Daoy (cell line): Measurements from ENCODE around the gene CDC5L. TPM values are rescaled to one million over a fixed set of nuclear protein-coding genes. Genes with fewer than 3 reads are reported as not detected.

ENCODE experiments used
- DNase-seq: peaks from one replicate; pipeline ENCODE4 v3.0.0-alpha.2; 2015; ENCODE audit warnings: low read depth
- total RNA-seq: library from RNA; depleted of rRNA; stranded (reverse); fragments of >200 nt; shearing (Covaris generic); gene quantifications from 2 replicates; pipeline ENCODE4 v1.2.3, GENCODE V29; 2014

Gene CDC5L
- total RNA-seq, 1 experiment from 2014 or later, result 50.2 TPM

GRCh38 chr6:44415449-44415848, 27.9 kb downstream of the CDC5L start:
- DNase-seq, result no peak

- peak; percentile 9 for DNase-seq
Observed at GRCh38 chr6:44415873-44416502, 28.5 kb downstream of the CDC5L start.

- no peak for DNase-seq
Observed at GRCh38 chr6:44422531-44422930, 35.0 kb downstream of the CDC5L start.

- DNase-seq, result no peak
Observed at GRCh38 chr6:44423306-44423705, 35.8 kb downstream of the CDC5L start.

GRCh38 chr6:44425951-44426350, 38.4 kb downstream of the CDC5L start:
- DNase-seq, result no peak

GRCh38 chr6:44428682-44429081, 41.2 kb downstream of the CDC5L start:
- DNase-seq, result no peak

GRCh38 chr6:44430326-44430725, 42.8 kb downstream of the CDC5L start:
- DNase-seq, result no peak

GRCh38 chr6:44431118-44431725, 43.7 kb downstream of the CDC5L start:
- peak; percentile 61 for DNase-seq

- no peak for DNase-seq
Observed at GRCh38 chr6:44432227-44432626, 44.7 kb downstream of the CDC5L start.

GRCh38 chr6:44432726-44433125, 45.2 kb downstream of the CDC5L start:
- DNase-seq, result no peak

- peak; percentile 38 for DNase-seq
Observed at GRCh38 chr6:44435500-44435899, 48.0 kb downstream of the CDC5L start.

GRCh38 chr6:44438827-44439226, 51.3 kb downstream of the CDC5L start:
- no peak for DNase-seq

- peak; percentile 31 for DNase-seq
Observed at GRCh38 chr6:44439270-44440045, 52.0 kb downstream of the CDC5L start.

- DNase-seq, result no peak
Observed at GRCh38 chr6:44441091-44441855, 53.8 kb downstream of the CDC5L start.

- DNase-seq, result no peak
Observed at GRCh38 chr6:44442236-44442635, 54.7 kb downstream of the CDC5L start.

GRCh38 chr6:44442833-44443444, 55.4 kb downstream of the CDC5L start:
- DNase-seq, result no peak

GRCh38 chr6:44444853-44445252, 57.3 kb downstream of the CDC5L start:
- DNase-seq, result no peak

GRCh38 chr6:44446626-44447300, 59.3 kb downstream of the CDC5L start:
- DNase-seq, result peak; percentile 56

- DNase-seq, result peak; percentile 57
Observed at GRCh38 chr6:44449181-44449580, 61.7 kb downstream of the CDC5L start.

GRCh38 chr6:44451803-44452695, 64.5 kb downstream of the CDC5L start:
- no peak for DNase-seq
